ENCODE measurements around the gene KCNJ6. TPM values are rescaled to one million over a fixed set of nuclear protein-coding genes. Genes with fewer than 3 reads are reported as not detected.

KCNJ6 gene
- total RNA-seq, 1 experiment from 2014 or later = not detected

DNA sequence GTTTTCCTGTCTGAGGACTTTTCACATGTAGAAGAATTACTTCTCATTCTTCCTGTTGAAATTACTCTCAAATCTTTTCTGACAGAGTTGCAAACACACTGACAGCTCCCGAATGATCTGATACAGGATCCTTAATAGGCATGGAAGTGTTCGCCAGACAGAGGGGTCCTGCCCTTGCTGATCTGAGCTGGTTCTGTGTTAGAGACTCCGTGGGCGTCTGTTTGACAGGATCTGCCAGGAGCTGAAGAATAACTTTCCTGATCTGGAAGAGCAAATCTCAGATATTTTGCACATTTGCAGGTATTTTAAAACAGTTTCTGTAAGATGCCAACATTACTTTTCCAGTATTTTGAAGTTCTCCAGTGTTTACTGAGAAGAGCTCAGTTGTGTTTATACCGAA lies 347.3 kb downstream of the KCNJ6 start:
- ATAC-seq = no peak
- BruUV-seq (replicated peaks) = no TSS peak
- Histone ChIP-seq H3K9me3 (ENCODE audit: control insufficient read depth, insufficient read depth, low read depth, low read length) (no peaks in the 10 kb centered on the region), H3K4me3 (ENCODE audit: low read depth in 2 of 2, low read length in 2 of 2) (no peak overlapping the region), H3K27me3 (ENCODE audit: control insufficient read depth, insufficient read depth, low read length) (no peaks in the 10 kb centered on the region), H3K27ac (ENCODE audit: low read length) (no peak overlapping the region), H3K36me3 (ENCODE audit: control insufficient read depth, insufficient read depth, low read length) (no peaks in the 10 kb centered on the region), H3K4me1 (ENCODE audit: control insufficient read depth, insufficient read depth, low read length) (peaks cover 10% of the 10 kb centered on the region)
- DNase-seq (ENCODE audit: low read depth, low spot score) = no peak
- intact Hi-C loops (cut with micrococcal nuclease; ENCODE audit: unreplicated experiment) = no loop called here
- TF ChIP-seq, protein P1, sequence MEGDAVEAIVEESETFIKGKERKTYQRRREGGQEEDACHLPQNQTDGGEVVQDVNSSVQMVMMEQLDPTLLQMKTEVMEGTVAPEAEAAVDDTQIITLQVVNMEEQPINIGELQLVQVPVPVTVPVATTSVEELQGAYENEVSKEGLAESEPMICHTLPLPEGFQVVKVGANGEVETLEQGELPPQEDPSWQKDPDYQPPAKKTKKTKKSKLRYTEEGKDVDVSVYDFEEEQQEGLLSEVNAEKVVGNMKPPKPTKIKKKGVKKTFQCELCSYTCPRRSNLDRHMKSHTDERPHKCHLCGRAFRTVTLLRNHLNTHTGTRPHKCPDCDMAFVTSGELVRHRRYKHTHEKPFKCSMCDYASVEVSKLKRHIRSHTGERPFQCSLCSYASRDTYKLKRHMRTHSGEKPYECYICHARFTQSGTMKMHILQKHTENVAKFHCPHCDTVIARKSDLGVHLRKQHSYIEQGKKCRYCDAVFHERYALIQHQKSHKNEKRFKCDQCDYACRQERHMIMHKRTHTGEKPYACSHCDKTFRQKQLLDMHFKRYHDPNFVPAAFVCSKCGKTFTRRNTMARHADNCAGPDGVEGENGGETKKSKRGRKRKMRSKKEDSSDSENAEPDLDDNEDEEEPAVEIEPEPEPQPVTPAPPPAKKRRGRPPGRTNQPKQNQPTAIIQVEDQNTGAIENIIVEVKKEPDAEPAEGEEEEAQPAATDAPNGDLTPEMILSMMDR (IDR thresholded peaks at IDR 0.05) = no peak
- TF ChIP-seq SIN3A (IDR thresholded peaks at IDR 0.05; ENCODE audit: borderline replicate concordance, insufficient read depth, low read depth, low read length) = no peak
- TF ChIP-seq, protein P2, sequence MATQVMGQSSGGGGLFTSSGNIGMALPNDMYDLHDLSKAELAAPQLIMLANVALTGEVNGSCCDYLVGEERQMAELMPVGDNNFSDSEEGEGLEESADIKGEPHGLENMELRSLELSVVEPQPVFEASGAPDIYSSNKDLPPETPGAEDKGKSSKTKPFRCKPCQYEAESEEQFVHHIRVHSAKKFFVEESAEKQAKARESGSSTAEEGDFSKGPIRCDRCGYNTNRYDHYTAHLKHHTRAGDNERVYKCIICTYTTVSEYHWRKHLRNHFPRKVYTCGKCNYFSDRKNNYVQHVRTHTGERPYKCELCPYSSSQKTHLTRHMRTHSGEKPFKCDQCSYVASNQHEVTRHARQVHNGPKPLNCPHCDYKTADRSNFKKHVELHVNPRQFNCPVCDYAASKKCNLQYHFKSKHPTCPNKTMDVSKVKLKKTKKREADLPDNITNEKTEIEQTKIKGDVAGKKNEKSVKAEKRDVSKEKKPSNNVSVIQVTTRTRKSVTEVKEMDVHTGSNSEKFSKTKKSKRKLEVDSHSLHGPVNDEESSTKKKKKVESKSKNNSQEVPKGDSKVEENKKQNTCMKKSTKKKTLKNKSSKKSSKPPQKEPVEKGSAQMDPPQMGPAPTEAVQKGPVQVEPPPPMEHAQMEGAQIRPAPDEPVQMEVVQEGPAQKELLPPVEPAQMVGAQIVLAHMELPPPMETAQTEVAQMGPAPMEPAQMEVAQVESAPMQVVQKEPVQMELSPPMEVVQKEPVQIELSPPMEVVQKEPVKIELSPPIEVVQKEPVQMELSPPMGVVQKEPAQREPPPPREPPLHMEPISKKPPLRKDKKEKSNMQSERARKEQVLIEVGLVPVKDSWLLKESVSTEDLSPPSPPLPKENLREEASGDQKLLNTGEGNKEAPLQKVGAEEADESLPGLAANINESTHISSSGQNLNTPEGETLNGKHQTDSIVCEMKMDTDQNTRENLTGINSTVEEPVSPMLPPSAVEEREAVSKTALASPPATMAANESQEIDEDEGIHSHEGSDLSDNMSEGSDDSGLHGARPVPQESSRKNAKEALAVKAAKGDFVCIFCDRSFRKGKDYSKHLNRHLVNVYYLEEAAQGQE (IDR thresholded peaks at IDR 0.05; ENCODE audit: insufficient read depth in 1 of 2, low read depth in 2 of 2, low read length in 1 of 2) = no peak
- TF ChIP-seq TCF7L2 (IDR thresholded peaks at IDR 0.05; ENCODE audit: low read depth, low read length) = no peak
- no peak for TF ChIP-seq POLR2AphosphoS5 (IDR thresholded peaks at IDR 0.05; ENCODE audit: low read depth, low read length)
- ChIA-PET POLR2A (interaction anchor here (0.6 kb wide), 1 partner anchor 220 kb away, joined by 4 read pairs; no protein-coding TSS in a partner anchor), CTCF (no interaction called here)
- in situ Hi-C loops (cut with HindIII; ENCODE audit: low pct_unique_long_range_greater_than_20kb, low sequenced_read_pairs) = no loop called here

DNA sequence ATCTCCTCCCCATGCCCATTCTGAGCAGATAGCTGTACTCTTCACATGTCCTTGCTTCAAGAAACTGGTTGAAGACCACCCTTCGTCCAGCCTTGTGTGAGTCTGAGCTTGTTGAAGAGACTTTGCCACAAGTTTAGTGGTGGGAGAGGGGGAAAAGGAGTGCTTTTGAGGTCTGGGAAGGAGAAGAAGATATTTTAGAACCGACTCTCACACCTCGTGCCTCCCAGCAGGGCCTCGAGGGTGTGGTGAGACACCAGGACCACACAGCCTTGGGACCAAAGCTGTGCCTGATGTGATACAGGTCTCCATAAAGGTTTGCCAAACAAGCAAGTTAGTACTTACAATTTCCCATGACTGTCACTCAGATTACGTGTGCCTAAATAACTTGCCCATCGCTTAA lies 347.8 kb downstream of the KCNJ6 start:
- in situ Hi-C loops (cut with HindIII; ENCODE audit: low pct_unique_long_range_greater_than_20kb, low sequenced_read_pairs) (no loop called here), intact Hi-C loops (cut with micrococcal nuclease; ENCODE audit: unreplicated experiment) (no loop called here)
- Histone ChIP-seq H3K36me3 (ENCODE audit: control insufficient read depth, insufficient read depth, low read length) (no peaks in the 10 kb centered on the region), H3K9me3 (ENCODE audit: control insufficient read depth, insufficient read depth, low read depth, low read length) (no peaks in the 10 kb centered on the region), H3K27me3 (ENCODE audit: control insufficient read depth, insufficient read depth, low read length) (no peaks in the 10 kb centered on the region), H3K27ac (ENCODE audit: low read length) (no peak overlapping the region), H3K4me1 (ENCODE audit: control insufficient read depth, insufficient read depth, low read length) (peaks cover 10% of the 10 kb centered on the region), H3K4me3 (ENCODE audit: low read depth in 2 of 2, low read length in 2 of 2) (no peak overlapping the region)
- BruUV-seq (replicated peaks) = no TSS peak
- TF ChIP-seq SIN3A (IDR thresholded peaks at IDR 0.05; ENCODE audit: borderline replicate concordance, insufficient read depth, low read depth, low read length) (no peak), POLR2AphosphoS5 (IDR thresholded peaks at IDR 0.05; ENCODE audit: low read depth, low read length) (no peak), TCF7L2 (IDR thresholded peaks at IDR 0.05; ENCODE audit: low read depth, low read length) (no peak)
- TF ChIP-seq, protein P1 (IDR thresholded peaks at IDR 0.05) = no peak
- TF ChIP-seq, protein P2 (IDR thresholded peaks at IDR 0.05; ENCODE audit: insufficient read depth in 1 of 2, low read depth in 2 of 2, low read length in 1 of 2) = no peak
- CTCF ChIA-PET = no interaction called here
- no peak for ATAC-seq
- DNase-seq (ENCODE audit: low read depth, low spot score) = no peak
- POLR2A ChIA-PET = interaction anchor here (0.6 to 0.7 kb wide), 2 partner anchors 12 to 220 kb away, joined by 3 to 4 read pairs; no protein-coding TSS in a partner anchor
